Keratinocyte (primary cell): ENCODE results near the gene DNAJB8. TPM values are rescaled to one million over a fixed set of nuclear protein-coding genes. Genes with fewer than 3 reads are reported as not detected.

Source experiments
- DNase-seq: peaks from one replicate; pipeline ENCODE4 v3.0.0-alpha.2; 2011; ENCODE audit warnings: low read depth, missing footprints, low spot score
- FAIRE-seq: peaks from 2 replicates; lab custom pipeline; 2011; peaks lifted over from hg19 to GRCh38; lab: Jason Lieb, UNC
- H2AFZ ChIP-seq: 2 replicates; pipeline ENCODE4 v1.6.0; 2012; ENCODE audit warnings: low read length, control low read depth, inconsistent platforms; ENCODE audit not compliant: control insufficient read depth
- H3K27ac ChIP-seq: 2 replicates; pipeline ENCODE4 v1.5.1; 2011; ENCODE audit warnings: low read length; ENCODE audit not compliant: control insufficient read depth, insufficient read depth
- H3K27me3 ChIP-seq: 3 replicates; pipeline ENCODE4 v1.6.0; 2011; ENCODE audit warnings: low read length; ENCODE audit not compliant: control insufficient read depth, insufficient read depth; ENCODE audit errors: extremely low read depth
- H3K36me3 ChIP-seq, 2 experiments: 2 replicates in 1 of 2; 3 replicates in 1 of 2; pipeline ENCODE4 v1.5.1; 2011; ENCODE audit warnings: low read length in 2 of 2, mild to moderate bottlenecking in 1 of 2; ENCODE audit not compliant: control insufficient read depth in 2 of 2, insufficient read depth in 2 of 2; ENCODE audit errors: extremely low read depth in 1 of 2
- H3K4me1 ChIP-seq: 3 replicates; pipeline ENCODE4 v1.5.1; 2011; ENCODE audit warnings: low read length; ENCODE audit not compliant: control insufficient read depth, insufficient read depth; ENCODE audit errors: extremely low read depth
- H3K4me2 ChIP-seq: 3 replicates; pipeline ENCODE4 v1.6.0; 2011; ENCODE audit warnings: low read depth, low read length; ENCODE audit not compliant: control insufficient read depth, insufficient read depth; ENCODE audit errors: extremely low read depth
- H3K4me3 ChIP-seq, 3 experiments: fragments of 200-600 bp in 1 of 3; sonication (generic) in 1 of 3; 2 replicates in 2 of 3; 3 replicates in 1 of 3; pipeline ENCODE4 v1.5.1; 2011 to 2016; ENCODE audit warnings: low read length in 3 of 3, mild to moderate bottlenecking in 3 of 3, control low read depth in 2 of 3, inconsistent platforms in 1 of 3, low read depth in 1 of 3, mixed read lengths in 1 of 3, mixed run types in 1 of 3, moderate library complexity in 1 of 3; ENCODE audit not compliant: control insufficient read depth in 2 of 3, insufficient read depth in 2 of 3; ENCODE audit errors: extremely low read depth in 1 of 3
- H3K79me2 ChIP-seq: 2 replicates; pipeline ENCODE4 v1.6.0; 2012; ENCODE audit warnings: low read length; ENCODE audit not compliant: control insufficient read depth, insufficient read depth
- H3K9ac ChIP-seq: 3 replicates; pipeline ENCODE4 v1.6.0; 2011; ENCODE audit warnings: low read length; ENCODE audit not compliant: control insufficient read depth, insufficient read depth; ENCODE audit errors: extremely low read depth
- H3K9me1 ChIP-seq: 3 replicates; pipeline ENCODE4 v1.6.0; 2011; ENCODE audit warnings: low read length; ENCODE audit not compliant: control insufficient read depth, insufficient read depth; ENCODE audit errors: extremely low read depth
- H3K9me3 ChIP-seq: 2 replicates; pipeline ENCODE4 v1.5.1; 2012; ENCODE audit warnings: low read depth, low read length; ENCODE audit not compliant: control insufficient read depth
- H4K20me1 ChIP-seq: 3 replicates; pipeline ENCODE4 v1.6.0; 2011; ENCODE audit warnings: low read length; ENCODE audit not compliant: control insufficient read depth, insufficient read depth; ENCODE audit errors: extremely low read depth
- CTCF ChIP-seq, 3 experiments: IDR thresholded peaks in 1 of 3; conservative IDR thresholded peaks in 1 of 3; optimal IDR thresholded peaks in 1 of 3; 2 replicates in 2 of 3; 3 replicates in 1 of 3; pipeline versions ENCODE3 to v1.5.1; 2011; ENCODE audit warnings: low read length in 3 of 3, mild to moderate bottlenecking in 3 of 3, moderate library complexity in 2 of 3, control low read depth in 1 of 3, inconsistent platforms in 1 of 3; ENCODE audit not compliant: insufficient read depth in 2 of 3; ENCODE audit errors: extremely low read depth in 1 of 3
- EZH2 ChIP-seq: IDR thresholded peaks from one replicate; pipeline ENCODE4 v1.6.1; 2012; ENCODE audit warnings: inconsistent platforms, mild to moderate bottlenecking, low read length, moderate library complexity
- dilution Hi-C: fragments of 300-500 bp; cut with MboI; formaldehyde crosslinking; loops from one replicate; pipeline ENCODE4 v1.7.0; 2020; ENCODE audit warnings: low sequenced_read_pairs; ENCODE audit not compliant: extremely low pct_ligation_motif_present
- polyA plus RNA-seq, 5 experiments: library from polyadenylated mRNA; depleted of rRNA in 3 of 5; stranded (reverse) in 3 of 5; stranded (forward) in 1 of 5; unstranded in 1 of 5; fragments of >200 nt; gene quantifications; 1 replicate in 1 of 5; 2 replicates in 3 of 5; 3 replicates in 1 of 5; pipeline versions ENCODE4 v1.2.1 to v1.2.3, GENCODE V29; 2011 to 2012; ENCODE audit warnings: missing spikeins in 2 of 5, low read depth in 1 of 5, low replicate concordance in 1 of 5

Gene DNAJB8
- polyA plus RNA-seq, 1 donor (not counting 4 experiments of a cell fraction or from before 2014, with no cell fraction given) = not detected

- H3K27me3 ChIP-seq = peaks cover 55% of the 10 kb centered on the region
- no peaks in the 10 kb centered on the region for H3K36me3 ChIP-seq
- no peak for FAIRE-seq
- peaks cover 3% of the 10 kb centered on the region for H4K20me1 ChIP-seq
- no peak overlapping the region for H3K4me3 ChIP-seq
- dilution Hi-C loops = no loop called here
- no peaks in the 10 kb centered on the region for H3K79me2 ChIP-seq
- H3K4me1 ChIP-seq = no peaks in the 10 kb centered on the region
- H3K9me1 ChIP-seq = no peaks in the 10 kb centered on the region
- DNase-seq = no peak
- TF ChIP-seq EZH2 (no peak), CTCF (optimal IDR thresholded peaks at IDR 0.05 in 1 of 3, IDR thresholded peaks at IDR 0.05 in 1 of 3, conservative IDR thresholded peaks at IDR 0.05 in 1 of 3; ENCODE audit: extremely low read depth in 1 of 3, insufficient read depth in 2 of 3, low read length in 3 of 3) (no peak)
- H2AFZ ChIP-seq = no peak overlapping the region
- H3K9me3 ChIP-seq = no peaks in the 10 kb centered on the region
- no peak overlapping the region for H3K4me2 ChIP-seq
- no peak overlapping the region for H3K9ac ChIP-seq
- no peak overlapping the region for H3K27ac ChIP-seq
Observed at GRCh38 chr3:128435058-128435457, 31.6 kb downstream of the DNAJB8 start.

- Histone ChIP-seq H3K27ac (no peak overlapping the region), H3K27me3 (peaks cover 61% of the 10 kb centered on the region), H3K9me1 (no peaks in the 10 kb centered on the region), H3K9me3 (no peaks in the 10 kb centered on the region), H3K9ac (no peak overlapping the region), H2AFZ (no peak overlapping the region), H3K79me2 (no peaks in the 10 kb centered on the region), H3K4me3 (no peak overlapping the region), H3K4me1 (no peaks in the 10 kb centered on the region), H3K36me3 (no peaks in the 10 kb centered on the region), H4K20me1 (peaks cover 3% of the 10 kb centered on the region), H3K4me2 (no peak overlapping the region)
- FAIRE-seq (no peak), DNase-seq (no peak)
- TF ChIP-seq CTCF (optimal IDR thresholded peaks at IDR 0.05 in 1 of 3, IDR thresholded peaks at IDR 0.05 in 1 of 3, conservative IDR thresholded peaks at IDR 0.05 in 1 of 3; ENCODE audit: extremely low read depth in 1 of 3, insufficient read depth in 2 of 3, low read length in 3 of 3) = no peak
- no peak for TF ChIP-seq EZH2
- dilution Hi-C loops = no loop called here
Observed at GRCh38 chr3:128434524-128434923, 32.2 kb downstream of the DNAJB8 start.
